KOPT-K1 (cell line): ENCODE data around the gene GTPBP6.
"Not testable (repeated sequence)": the region's sequence is repeated elsewhere in the genome, so short reads cannot be mapped to it uniquely, and the experiment has no call there.

Experiments
- H3K27ac ChIP-seq: fragments of 200-600 bp; sonication (generic); 2 replicates; pipeline ENCODE4 v1.5.1; 2016; ENCODE audit warnings: antibody characterized with exemption, mild to moderate bottlenecking, low read depth, low read length; ENCODE audit not compliant: poor library complexity, severe bottlenecking
- H3K36me3 ChIP-seq: fragments of 200-600 bp; sonication (generic); 2 replicates; pipeline ENCODE4 v1.5.1; 2017; ENCODE audit warnings: antibody characterized with exemption, mild to moderate bottlenecking, low read length, moderate library complexity; ENCODE audit not compliant: insufficient read depth
- H3K9me3 ChIP-seq: fragments of 200-600 bp; sonication (generic); 2 replicates; pipeline ENCODE4 v1.5.1; 2017; ENCODE audit warnings: antibody characterized with exemption, low read length, mild to moderate bottlenecking; ENCODE audit not compliant: insufficient read depth, poor library complexity, severe bottlenecking

GTPBP6 gene

DNA sequence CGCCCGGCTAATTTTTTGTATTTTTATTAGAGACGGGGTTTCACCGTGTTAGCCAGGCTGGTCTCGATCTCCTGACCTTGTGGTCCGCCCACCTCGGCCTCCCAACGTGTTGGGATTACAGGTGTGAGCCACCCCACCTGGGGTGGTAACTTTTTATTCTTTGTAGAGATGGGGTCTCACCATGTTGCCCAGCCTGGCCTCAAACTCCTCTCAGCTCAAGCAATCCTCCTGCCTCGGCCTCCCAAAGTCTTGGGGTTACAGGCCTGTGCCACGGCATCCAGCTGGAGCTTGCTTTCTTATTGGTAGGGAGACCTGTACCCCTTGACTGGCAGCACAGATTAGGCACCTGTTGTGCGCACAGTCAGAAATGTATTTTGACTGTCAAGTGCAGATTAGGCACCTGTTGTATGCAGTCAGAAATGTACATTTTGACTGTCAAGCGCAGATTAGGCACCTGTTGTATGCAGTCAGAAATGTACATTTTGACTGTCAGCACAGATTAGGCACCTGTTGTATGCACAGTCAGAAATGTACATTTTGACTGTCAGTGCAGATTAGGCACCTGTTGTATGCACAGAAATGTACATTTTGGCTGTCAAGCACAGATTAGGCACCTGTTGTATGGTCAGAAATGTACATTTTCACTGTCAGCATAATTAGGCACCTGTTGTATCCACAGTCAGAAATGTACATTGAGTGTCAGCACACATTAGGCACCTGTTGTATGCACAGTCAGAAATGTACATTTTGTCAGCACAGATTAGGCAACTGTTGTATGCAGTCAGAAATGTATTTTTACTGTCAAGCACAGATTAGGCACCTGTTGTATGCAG is 12.6 kb downstream of the GTPBP6 start:
- peaks cover 93% of the 10 kb centered on the region for H3K36me3 ChIP-seq
- H3K9me3 ChIP-seq, H3K27ac ChIP-seq: not testable (repeated sequence)

- Histone ChIP-seq H3K9me3 (no peaks in the 10 kb centered on the region), H3K36me3 (peaks cover 91% of the 10 kb centered on the region), H3K27ac (no peak overlapping the region)
These were observed 15.6 kb downstream of the GTPBP6 start for GRCh38 chrX:302975-303374.

DNA sequence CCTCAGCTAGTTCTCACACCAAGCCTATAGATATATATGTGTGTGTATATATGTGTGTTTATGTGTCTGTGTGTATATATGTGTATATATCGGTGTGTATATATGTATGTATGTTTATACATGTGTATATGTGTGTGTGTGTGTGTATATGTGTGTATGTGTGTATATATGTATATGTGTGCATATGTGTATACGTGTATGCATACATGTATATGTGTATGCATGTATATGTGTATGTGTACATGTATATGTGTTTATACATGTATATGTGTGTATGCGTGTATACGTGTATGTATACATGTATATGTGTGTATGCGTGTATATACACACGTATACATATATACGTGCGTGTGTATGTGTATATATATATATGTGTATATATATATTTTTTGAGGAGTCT is 18.3 kb downstream of the GTPBP6 start:
- peaks cover 78% of the 10 kb centered on the region for H3K36me3 ChIP-seq
- no peak overlapping the region for H3K27ac ChIP-seq
- no peaks in the 10 kb centered on the region for H3K9me3 ChIP-seq

GRCh38 chrX:298993-299392 is 19.6 kb downstream of the GTPBP6 start:
- H3K36me3 ChIP-seq, result peaks cover 78% of the 10 kb centered on the region

GRCh38 chrX:295136-295535 is 23.5 kb downstream of the GTPBP6 start:
- Histone ChIP-seq H3K9me3 (no peaks in the 10 kb centered on the region), H3K36me3 (peaks cover 77% of the 10 kb centered on the region), H3K27ac (no peak overlapping the region)

More at GRCh38 chrX:298993-299392, 19.6 kb downstream of the GTPBP6 start:
- Histone ChIP-seq H3K27ac (no peak overlapping the region), H3K9me3 (no peaks in the 10 kb centered on the region)

DNA sequence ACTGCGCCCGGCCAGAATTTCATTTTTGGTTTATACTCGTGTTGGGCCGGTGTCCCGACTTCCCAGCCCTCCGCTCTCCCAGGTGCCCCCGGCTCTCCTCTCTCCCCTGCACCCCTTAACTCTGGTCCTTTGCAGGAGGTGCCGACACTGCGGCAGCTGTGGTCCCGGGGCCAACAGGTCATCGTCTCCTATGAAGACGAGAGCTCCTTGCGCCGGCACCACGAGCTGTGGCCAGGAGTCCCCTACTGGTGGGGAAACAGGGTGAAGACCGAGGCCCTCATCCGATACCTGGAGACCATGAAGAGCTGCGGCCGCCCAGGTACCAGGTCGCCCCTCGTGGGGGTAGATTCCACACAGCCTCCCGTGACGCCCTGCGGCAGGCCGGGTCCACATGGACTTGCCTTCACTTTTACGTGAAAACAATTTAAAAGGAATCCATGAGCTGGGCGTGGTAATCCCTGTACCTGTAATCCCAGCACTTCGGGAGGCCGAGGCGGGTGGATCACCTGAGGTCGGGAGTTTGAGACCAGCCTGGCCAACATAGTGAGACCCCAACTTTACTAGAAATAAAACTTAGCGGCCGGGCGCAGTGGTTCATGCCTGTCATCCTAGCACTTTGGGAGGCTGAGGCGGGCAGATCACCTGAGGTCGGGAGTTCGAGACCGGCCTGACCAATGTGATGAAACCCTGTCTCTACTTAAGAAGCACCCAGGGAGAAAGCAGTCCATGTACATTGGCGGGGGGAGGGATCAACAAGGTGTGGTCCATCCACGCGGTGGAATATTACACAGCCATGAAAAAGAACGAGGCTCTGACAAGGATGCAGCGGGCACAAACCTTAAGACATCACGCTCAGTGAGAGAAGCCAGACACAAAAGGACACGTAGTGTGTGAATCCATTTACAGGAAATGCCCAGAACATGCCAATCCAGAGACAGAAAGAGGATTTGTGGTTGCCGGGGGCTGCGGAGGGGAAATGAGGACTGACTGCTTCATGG is 25.4 kb downstream of the GTPBP6 start:
- Histone ChIP-seq H3K36me3 (peaks cover 80% of the 10 kb centered on the region), H3K9me3 (no peaks in the 10 kb centered on the region), H3K27ac (no peak overlapping the region)

- Histone ChIP-seq H3K27ac (no peak overlapping the region), H3K36me3 (peaks cover 88% of the 10 kb centered on the region), H3K9me3 (no peaks in the 10 kb centered on the region)
These were observed 27.1 kb downstream of the GTPBP6 start for GRCh38 chrX:291411-291901.

DNA sequence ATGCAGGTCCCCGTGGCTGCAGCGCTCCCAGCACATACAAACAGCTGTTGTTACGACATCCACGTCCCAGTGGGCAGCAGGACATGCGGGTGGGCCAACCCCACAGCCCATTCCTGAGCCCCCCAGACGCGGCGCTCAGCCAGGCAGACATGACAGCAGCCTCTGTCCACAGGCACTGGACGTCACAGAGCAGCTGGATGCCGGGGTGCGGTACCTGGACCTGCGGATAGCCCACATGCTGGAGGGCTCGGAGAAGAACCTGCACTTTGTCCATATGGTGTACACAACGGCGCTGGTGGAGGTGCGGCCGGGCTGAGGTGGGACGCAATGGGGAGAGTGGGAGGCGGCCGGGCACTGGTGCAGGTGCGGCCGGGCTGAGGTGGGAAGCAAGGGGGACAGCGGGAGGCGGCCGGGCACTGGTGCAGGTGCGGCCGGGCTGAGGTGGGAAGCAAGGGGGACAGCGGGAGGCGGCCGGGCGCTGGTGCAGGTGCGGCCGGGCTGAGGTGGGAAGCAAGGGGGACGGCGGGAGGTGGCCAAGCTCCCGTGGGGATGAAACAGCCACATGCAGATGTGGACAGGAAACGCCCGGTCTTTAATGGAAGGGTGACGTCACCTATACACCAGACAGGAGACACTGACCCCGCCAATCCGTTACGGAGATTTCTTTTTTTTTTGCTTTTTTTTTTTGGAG is 28.0 kb downstream of the GTPBP6 start:
- H3K27ac ChIP-seq, result no peak overlapping the region
- no peaks in the 10 kb centered on the region for H3K9me3 ChIP-seq
- peaks cover 90% of the 10 kb centered on the region for H3K36me3 ChIP-seq

DNA sequence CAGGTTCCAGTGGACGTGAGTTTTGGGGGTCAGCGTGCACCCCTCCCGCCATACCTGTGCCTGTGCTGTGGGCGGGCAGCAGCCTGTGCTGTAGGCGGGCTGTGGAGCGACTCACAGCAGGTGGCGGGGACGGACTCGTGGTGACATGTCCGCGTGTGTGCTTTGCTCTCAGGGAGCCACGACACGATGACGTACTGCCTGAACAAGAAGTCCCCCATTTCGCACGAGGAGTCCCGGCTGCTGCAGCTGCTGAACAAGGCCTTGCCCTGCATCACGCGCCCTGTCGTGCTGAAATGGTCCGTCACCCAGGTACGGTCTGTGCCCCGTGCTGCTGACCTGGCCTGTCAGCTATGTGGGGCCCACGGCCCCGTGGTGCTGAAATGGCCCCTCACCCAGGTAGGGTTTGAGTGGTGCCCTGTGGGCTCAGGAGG is 30.0 kb downstream of the GTPBP6 start:
- Histone ChIP-seq H3K27ac (no peak overlapping the region), H3K36me3 (peaks cover 88% of the 10 kb centered on the region), H3K9me3 (no peaks in the 10 kb centered on the region)

DNA sequence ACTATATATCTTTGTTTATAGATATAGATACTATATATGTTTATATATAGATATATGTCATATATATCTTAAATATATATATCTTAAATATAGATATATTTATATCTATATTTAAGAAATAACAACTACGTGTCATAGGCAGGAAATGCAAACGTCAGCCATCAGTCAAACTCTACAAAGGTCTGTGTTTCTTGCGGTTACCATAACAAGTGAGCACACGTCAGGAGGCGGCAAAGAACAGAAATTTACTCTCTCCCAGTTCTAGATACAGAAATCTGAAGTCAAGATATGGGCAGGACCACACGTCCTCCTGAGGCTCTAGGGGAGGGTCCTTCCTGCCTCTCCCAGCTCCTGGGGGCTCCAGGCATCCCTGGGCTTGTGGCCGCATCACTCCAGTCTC is 30.9 kb downstream of the GTPBP6 start:
- Histone ChIP-seq H3K27ac (no peak overlapping the region), H3K9me3 (no peaks in the 10 kb centered on the region), H3K36me3 (peaks cover 79% of the 10 kb centered on the region)

GRCh38 chrX:285076-285677 is 33.4 kb downstream of the GTPBP6 start:
- Histone ChIP-seq H3K9me3 (no peaks in the 10 kb centered on the region), H3K36me3 (peaks cover 55% of the 10 kb centered on the region), H3K27ac (no peak overlapping the region)

- H3K9me3 ChIP-seq, result no peaks in the 10 kb centered on the region
- H3K27ac ChIP-seq, result peak overlapping the region; percentile 84
- peaks cover 36% of the 10 kb centered on the region for H3K36me3 ChIP-seq
These were observed 35.3 kb downstream of the GTPBP6 start for GRCh38 chrX:283115-283845.

DNA sequence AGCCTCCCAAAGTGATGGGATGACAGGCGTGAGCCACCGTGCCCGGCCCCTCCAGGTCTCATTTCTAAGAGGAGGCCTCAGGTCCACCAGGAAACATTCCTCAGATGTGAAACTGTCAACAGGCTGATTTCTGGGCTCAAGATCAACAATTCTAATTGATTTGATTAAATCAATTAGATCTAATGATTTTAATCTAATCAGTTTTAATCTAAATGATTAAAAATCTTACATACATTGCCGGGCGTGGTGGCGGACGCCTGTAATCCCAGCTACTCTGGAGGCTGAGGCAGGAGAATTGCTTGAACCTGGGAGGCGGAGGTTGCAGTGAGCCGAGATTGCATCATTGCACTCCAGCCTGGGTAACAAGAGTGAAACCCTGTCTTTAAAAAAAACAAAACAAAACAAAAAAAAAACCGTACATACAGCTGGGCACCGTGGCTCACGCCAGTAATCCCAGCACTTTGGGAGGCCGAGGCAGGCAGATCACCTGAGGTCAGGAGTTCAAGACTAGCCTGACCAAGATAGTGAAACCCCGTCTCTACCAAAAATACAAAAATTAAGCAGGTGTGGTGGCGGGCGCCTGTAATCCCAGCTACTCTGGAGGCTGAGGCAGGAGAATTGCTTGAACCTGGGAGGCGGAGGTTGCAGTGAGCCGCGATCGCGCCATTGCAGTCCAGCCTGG is 36.5 kb downstream of the GTPBP6 start:
- Histone ChIP-seq H3K27ac (peak overlapping the region; percentile 21), H3K36me3 (peaks cover 28% of the 10 kb centered on the region)
- not testable (repeated sequence) for H3K9me3 ChIP-seq
